Endothelial cell of umbilical vein (primary cell): Measurements from ENCODE around the gene OBP2B.

Source experiments
- CTCF ChIP-seq, 2 donors: IDR thresholded peaks; 1 replicate in 1 of 2; 2 replicates in 1 of 2; pipeline ENCODE4 v1.5.1; 2011; ENCODE audit warnings: low read length in 2 of 2, mild to moderate bottlenecking in 2 of 2, moderate library complexity in 2 of 2, control low read depth in 1 of 2, inconsistent platforms in 1 of 2, low read depth in 1 of 2; ENCODE audit not compliant: insufficient read depth in 1 of 2; ENCODE audit errors: extremely low read depth in 1 of 2
- EZH2 ChIP-seq: IDR thresholded peaks from 2 replicates; pipeline ENCODE4 v1.6.1; 2012; ENCODE audit warnings: borderline replicate concordance, low read depth, mild to moderate bottlenecking, moderate library complexity, low read length, inconsistent platforms; ENCODE audit not compliant: severe bottlenecking
- MAX ChIP-seq: IDR thresholded peaks from 2 replicates; pipeline ENCODE4 v1.6.1; 2011; ENCODE audit not compliant: insufficient read depth, insufficient read length
- POLR2A ChIP-seq: IDR thresholded peaks from 2 replicates; pipeline ENCODE4 v1.6.1; 2012; ENCODE audit warnings: low read depth, mild to moderate bottlenecking, control low read depth, low read length

- no peak for TF ChIP-seq EZH2
- TF ChIP-seq CTCF (IDR thresholded peaks at IDR 0.05; ENCODE audit: extremely low read depth in 1 of 2, insufficient read depth in 1 of 2, low read depth in 1 of 2, low read length in 2 of 2), result no peak
- TF ChIP-seq MAX, result no peak
- no peak for TF ChIP-seq POLR2A
Measured at GRCh38 chr9:133164191-133164590, 44.9 kb downstream of the OBP2B start.
